ENCODE results near the gene REPS2.
A peak's percentile ranks its signal among the peaks of the same experiment; 100 is the strongest.

Gene REPS2

DNA sequence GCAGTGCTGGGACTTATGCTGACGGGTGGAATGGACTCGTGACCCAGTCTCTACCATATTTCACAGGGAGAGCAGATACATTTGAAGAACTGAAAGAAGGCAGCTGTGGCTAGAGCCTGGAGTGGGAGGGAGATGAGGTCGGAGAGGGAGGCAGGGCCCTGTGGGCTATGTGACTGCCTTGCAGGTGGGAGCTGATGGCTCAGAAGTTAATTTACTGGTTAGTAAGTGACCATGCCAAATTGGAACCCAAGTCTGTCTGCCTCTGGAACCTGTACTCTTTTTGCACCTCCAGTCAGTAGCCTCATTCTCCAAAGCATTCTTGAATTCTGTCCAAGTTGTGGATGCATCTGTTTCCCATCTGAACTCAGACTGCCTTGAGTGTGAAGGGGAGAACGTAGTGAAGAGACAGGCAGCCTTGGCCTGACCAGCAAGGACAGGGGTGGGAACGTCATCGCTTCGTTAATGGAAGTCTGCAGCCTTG lies 92.3 kb downstream of the REPS2 start:
- no peak for DNase-seq

DNA sequence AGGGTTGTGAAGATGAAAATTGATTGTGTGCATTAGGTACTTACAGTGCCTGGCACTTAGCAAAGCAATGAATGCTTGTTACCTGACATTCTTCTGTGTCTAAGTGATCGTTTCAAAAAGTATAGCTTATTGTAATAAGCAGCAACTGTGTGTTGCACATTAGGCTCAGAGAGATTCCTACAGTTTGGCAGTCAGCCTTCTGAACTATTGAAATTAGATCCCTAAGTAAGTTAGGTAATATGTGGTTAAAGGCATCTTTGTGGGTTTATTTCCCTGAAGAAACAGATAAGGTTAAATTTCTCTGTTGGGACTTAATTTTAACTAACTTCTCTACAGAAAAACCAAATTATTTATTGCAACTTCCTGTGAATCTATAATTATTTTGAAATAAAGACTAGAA lies 93.4 kb downstream of the REPS2 start:
- no peak for DNase-seq

DNA sequence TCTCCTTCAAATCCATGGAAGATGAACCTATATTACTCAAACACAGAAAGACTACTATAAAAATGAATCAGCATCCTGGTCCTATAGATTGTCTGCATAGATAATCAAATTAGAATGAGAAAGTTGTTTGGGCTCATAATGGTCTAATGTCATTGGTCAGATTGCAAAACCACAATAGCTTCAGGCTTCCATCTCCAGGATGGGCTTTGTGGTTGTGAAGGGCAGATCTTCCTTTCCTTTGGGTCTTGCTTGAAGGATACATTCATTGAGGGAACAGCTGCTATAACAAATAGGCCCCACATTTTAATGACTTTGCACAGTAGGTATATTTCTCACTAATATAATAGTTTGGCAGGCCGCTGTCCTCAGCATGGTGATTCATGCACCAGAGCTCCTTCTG lies 94.3 kb downstream of the REPS2 start:
- DNase-seq: no peak

GRCh38 chrX:17042037-17042436 lies 95.6 kb downstream of the REPS2 start:
- DNase-seq: no peak

- peak in 1 of 2 experiments; percentile 0 for DNase-seq
These were observed 100.1 kb downstream of the REPS2 start for GRCh38 chrX:17046478-17047097.

DNA sequence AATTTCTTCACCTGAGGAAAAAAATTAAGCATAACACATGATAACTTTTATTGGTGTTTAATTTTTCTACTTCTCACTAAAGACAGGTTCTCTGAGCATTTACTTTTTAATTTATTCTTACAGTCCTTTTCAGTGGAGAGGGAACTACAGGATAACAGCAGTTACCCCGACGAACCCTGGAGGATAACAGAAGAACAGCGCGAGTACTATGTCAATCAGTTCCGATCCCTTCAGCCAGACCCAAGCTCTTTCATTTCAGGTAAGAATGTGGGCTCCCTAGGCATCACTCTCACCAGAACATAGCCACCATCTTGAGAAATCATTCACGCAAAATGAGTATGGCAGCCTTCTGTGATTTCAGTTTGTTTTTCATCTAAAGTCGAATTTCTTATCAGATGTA lies 100.8 kb downstream of the REPS2 start:
- DNase-seq: no peak

DNA sequence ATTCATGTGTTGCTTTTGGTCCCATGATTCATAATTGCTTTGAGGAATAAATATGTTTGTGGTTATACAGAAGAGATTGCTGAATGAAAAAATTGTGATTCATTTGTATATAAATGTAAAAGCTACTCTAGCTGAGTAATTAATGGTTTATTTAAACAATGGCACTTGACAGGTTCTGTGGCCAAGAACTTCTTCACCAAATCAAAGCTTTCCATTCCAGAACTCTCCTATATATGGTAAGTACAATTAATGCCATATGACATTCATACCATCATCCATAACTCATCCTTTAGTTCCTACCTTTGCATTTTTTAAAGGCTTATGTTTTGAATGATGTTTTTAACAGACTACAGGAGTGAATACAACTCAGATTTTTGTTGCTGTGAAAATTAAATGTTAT lies 105.8 kb downstream of the REPS2 start:
- DNase-seq: no peak

- DNase-seq: no peak
These were observed 106.3 kb downstream of the REPS2 start for GRCh38 chrX:17052793-17053192.

- DNase-seq: no peak
These were observed 107.0 kb downstream of the REPS2 start for GRCh38 chrX:17053502-17053901.

DNA sequence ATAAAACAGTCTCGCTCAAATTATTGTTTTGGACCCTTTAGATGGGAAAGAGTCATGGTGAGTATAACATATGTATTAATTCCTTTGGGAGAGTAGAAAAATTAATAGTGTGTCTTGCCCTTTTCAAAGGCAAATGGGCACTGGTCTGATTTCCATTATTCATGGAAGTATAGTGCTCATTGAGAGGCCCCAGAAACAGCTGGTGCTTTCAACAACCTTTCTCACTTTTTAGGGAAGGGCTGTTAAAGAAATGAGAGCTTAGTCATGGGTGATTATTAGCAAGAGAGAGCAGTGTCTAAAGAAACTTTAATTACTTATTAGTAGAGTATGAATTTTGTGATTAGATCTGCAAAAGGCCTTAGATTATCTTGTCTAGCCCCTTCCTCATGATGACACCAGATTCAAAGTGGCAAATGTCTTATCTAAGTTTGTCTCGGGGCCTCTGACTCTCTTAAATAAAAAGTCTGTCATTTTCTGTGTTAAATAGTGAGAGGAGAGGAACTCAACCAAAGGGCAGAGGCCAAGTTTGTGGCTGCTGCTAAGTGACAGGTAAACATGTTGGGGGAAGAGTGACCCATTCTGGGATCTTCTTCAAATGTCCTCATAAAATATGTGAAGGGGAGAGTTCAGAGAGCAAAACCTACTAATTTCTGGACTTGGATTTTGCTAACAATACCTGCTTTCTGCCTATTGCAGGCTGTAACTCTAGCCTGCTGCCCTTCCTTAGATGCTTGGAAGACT lies 110.6 kb downstream of the REPS2 start:
- DNase-seq: no peak

DNA sequence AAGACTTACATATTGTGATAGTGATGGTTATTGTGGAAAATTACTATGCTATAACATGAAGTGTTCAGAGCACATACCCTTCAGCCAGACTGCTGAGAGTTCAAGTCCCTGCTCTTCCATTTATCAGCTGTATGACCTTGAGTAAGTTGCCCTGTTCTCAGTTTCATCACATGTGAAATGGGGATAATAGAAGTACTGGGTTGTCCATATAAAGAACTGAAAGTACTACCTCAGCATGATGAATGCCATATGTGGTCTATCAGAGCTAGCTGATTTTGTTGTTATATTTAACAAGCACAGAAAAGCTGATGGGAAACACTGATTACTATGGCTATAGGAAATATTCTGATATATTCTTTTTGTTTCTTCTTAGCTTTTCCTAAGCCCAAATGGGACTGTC lies 115.6 kb downstream of the REPS2 start:
- no peak for DNase-seq

- DNase-seq: no peak
These were observed 118.6 kb downstream of the REPS2 start for GRCh38 chrX:17065100-17065499.

DNA sequence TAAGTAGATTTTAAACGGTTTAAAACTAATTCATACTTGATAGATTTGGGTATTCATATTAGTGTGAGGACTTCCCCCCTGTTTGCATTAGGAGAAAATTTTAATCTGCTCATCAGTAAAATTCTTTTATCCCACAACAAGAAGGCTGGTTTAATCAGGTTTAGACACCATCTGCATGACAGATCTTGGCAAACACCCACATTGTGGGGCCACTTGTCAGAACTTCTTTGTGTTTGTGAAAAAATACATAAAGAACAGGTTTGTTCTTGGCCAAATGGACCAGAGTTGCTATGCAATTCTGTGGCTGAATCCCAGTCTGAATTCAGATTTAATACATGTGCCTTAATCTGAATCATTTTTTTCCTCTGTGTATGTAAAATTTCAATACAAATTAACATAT lies 121.1 kb downstream of the REPS2 start:
- no peak for DNase-seq

- no peak for DNase-seq
These were observed 125.8 kb downstream of the REPS2 start for GRCh38 chrX:17072301-17072700.

GRCh38 chrX:17072721-17073230 lies 126.3 kb downstream of the REPS2 start:
- no peak for DNase-seq

DNA sequence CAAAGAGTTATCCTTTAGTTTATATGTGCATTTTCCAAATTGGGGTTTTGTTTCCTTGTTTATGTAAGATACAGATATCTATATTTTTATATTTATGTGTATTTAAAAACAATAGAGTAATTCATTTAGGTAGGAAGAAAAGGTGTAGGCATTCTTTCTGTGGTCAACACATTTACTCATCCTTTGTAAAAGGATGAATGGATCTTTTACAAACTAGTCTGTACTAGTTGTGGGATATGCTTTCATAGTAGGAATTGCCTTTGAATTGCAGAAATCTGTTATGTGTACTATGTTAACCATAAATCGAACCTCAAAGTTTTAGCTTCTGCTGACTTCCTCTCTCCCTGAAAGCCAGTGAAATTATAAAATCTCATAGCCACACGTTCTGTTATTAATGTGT lies 128.5 kb downstream of the REPS2 start:
- no peak for DNase-seq

GRCh38 chrX:17077361-17077760 lies 130.9 kb downstream of the REPS2 start:
- no peak for DNase-seq

GRCh38 chrX:17078031-17078720 lies 131.7 kb downstream of the REPS2 start:
- no peak for DNase-seq

- DNase-seq: no peak
These were observed 135.1 kb downstream of the REPS2 start for GRCh38 chrX:17081511-17081910.

- no peak for DNase-seq
These were observed 135.5 kb downstream of the REPS2 start for GRCh38 chrX:17081968-17082367.

DNA sequence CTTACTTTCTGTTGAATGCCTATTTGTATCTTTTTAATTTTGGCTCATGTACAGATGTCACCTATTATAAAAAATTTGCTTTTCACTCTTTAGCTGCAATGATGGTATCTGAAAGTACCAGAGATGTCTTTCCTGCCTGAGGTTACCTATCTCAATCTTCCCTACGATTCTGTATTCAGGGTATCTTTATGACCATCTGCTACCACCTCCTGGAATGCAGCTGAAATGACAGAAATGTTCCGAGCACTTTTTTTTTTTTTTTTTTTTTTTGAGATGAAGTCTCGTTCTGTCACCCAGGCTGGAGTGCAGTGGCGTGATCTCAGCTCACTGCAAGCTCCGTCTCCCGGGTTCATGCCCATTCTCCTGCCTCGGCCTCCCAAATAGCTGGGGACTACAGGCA lies 136.4 kb downstream of the REPS2 start:
- DNase-seq: peak; percentile 3 to 19

DNA sequence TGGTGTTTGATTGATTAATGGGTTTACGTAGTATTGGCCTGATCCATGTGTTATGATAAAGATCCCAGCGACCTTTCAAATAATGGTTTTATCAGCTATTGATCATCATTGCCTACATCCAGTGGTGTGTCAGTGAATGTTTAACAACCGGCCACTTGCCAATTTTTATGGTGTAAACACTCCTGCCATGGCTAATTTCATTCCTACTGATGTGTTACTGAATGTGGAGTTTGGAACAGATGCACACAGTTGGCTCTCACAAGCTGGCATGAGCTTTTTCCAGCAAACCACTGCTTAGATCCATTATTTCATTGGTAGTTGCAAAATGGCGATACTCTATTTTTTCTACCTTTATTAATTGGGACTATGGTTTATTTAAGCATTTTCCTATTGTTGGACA lies 139.9 kb downstream of the REPS2 start:
- no peak for DNase-seq

GRCh38 chrX:17095161-17095560 lies 148.7 kb downstream of the REPS2 start:
- DNase-seq: no peak
